Caki2 (cell line): ENCODE results near the gene MCCD1. TPM values are rescaled to one million over a fixed set of nuclear protein-coding genes. Genes with fewer than 3 reads are reported as not detected.
"Not testable (repeated sequence)": the region's sequence is repeated elsewhere in the genome, so short reads cannot be mapped to it uniquely, and the experiment has no call there.

Experiments
- DNase-seq: peaks from one replicate; pipeline ENCODE4 v3.0.0-alpha.2; 2015; ENCODE audit warnings: low read depth
- in situ Hi-C: cut with HindIII; loops from 2 replicates; pipeline ENCODE4 v1.10.0; 2016; ENCODE audit warnings: low sequenced_read_pairs, low pct_unique_long_range_greater_than_20kb, mixed read lengths
- total RNA-seq: library from RNA; depleted of rRNA; stranded (reverse); fragments of >200 nt; shearing (Covaris generic); gene quantifications from 2 replicates; pipeline ENCODE4 v1.2.3, GENCODE V29; 2014; ENCODE audit warnings: low replicate concordance

The MCCD1 gene
- total RNA-seq, 1 experiment from 2014 or later: not detected

- in situ Hi-C loops: no loop called here
- no peak for DNase-seq
These were observed 7.0 kb downstream of the MCCD1 start for GRCh38 chr6:31535538-31536324.

GRCh38 chr6:31538805-31539400 lies 10.1 kb downstream of the MCCD1 start:
- in situ Hi-C loops: no loop called here
- no peak for DNase-seq

GRCh38 chr6:31540640-31541039 lies 11.9 kb downstream of the MCCD1 start:
- in situ Hi-C loops: no loop called here

GRCh38 chr6:31541059-31541657 lies 12.4 kb downstream of the MCCD1 start:
- in situ Hi-C loops: no loop called here
- peak; percentile 71 for DNase-seq

More at GRCh38 chr6:31540640-31541039, 11.9 kb downstream of the MCCD1 start:
- no peak for DNase-seq

GRCh38 chr6:31541658-31542521 lies 13.1 kb downstream of the MCCD1 start, which contains the start of gene DDX39B:
TSS of gene DDX39B (minus strand) at chr6:31542003. CDS start at chr6:31540532, 1,471 bp downstream.
- peak; percentile 95 for DNase-seq
- in situ Hi-C loops: no loop called here

GRCh38 chr6:31543639-31544038 lies 14.9 kb downstream of the MCCD1 start:
- in situ Hi-C loops: no loop called here
- no peak for DNase-seq

- no peak for DNase-seq
- in situ Hi-C loops: no loop called here
These were observed 15.9 kb downstream of the MCCD1 start for GRCh38 chr6:31544676-31545075.

GRCh38 chr6:31545291-31545690 lies 16.5 kb downstream of the MCCD1 start:
- DNase-seq: no peak
- in situ Hi-C loops: no loop called here

GRCh38 chr6:31546339-31546957 lies 17.7 kb downstream of the MCCD1 start, which contains the start of gene ATP6V1G2:
TSS of gene ATP6V1G2 (minus strand) at chr6:31546608. CDS start at chr6:31546559, 49 bp downstream.
- DNase-seq: peak; percentile 91
- in situ Hi-C loops: no loop called here

- in situ Hi-C loops: no loop called here
- DNase-seq: peak; percentile 91
These were observed 18.4 kb downstream of the MCCD1 start, which contains the start of gene NFKBIL1 for GRCh38 chr6:31546958-31547726. TSS of gene NFKBIL1 (plus strand) at chr6:31547608. CDS start at chr6:31547695, 87 bp downstream.

- in situ Hi-C loops: no loop called here
- no peak for DNase-seq
These were observed 19.2 kb downstream of the MCCD1 start for GRCh38 chr6:31547727-31548543.

- DNase-seq: no peak
- in situ Hi-C loops: no loop called here
These were observed 19.7 kb downstream of the MCCD1 start for GRCh38 chr6:31548544-31548873.

GRCh38 chr6:31551371-31551770 lies 22.6 kb downstream of the MCCD1 start:
- DNase-seq: peak; percentile 39
- in situ Hi-C loops: not testable (repeated sequence)

GRCh38 chr6:31556307-31556706 lies 27.5 kb downstream of the MCCD1 start:
- DNase-seq: no peak

GRCh38 chr6:31557443-31558317 lies 28.9 kb downstream of the MCCD1 start:
- DNase-seq: no peak
- in situ Hi-C loops: no loop called here

More at GRCh38 chr6:31556307-31556706, 27.5 kb downstream of the MCCD1 start:
- in situ Hi-C loops: no loop called here

GRCh38 chr6:31558318-31558625 lies 29.5 kb downstream of the MCCD1 start:
- no peak for DNase-seq
- in situ Hi-C loops: no loop called here
